ENCODE results near the gene ARFGEF2.
A peak's percentile ranks its signal among the peaks of the same experiment; 100 is the strongest.

Gene ARFGEF2

GRCh38 chr20:48919336-48919881, 2.1 kb upstream of the ARFGEF2 start:
- H3K79me2 ChIP-seq (ENCODE audit: insufficient read depth, low read length), result peaks cover 38% of the 10 kb centered on the region
- H3K27ac ChIP-seq (ENCODE audit: low read length), result no peak overlapping the region
- H3K36me3 ChIP-seq (ENCODE audit: insufficient read depth, low read length), result peaks cover 4% of the 10 kb centered on the region; the same call in 1 of the 2 replicates
- H3K9ac ChIP-seq (ENCODE audit: low read depth, low read length), result no peak overlapping the region
- ATAC-seq (ENCODE audit: insufficient read depth, low read depth) (no peak), DNase-seq (no peak)
- no peaks in the 10 kb centered on the region for H3K27me3 ChIP-seq (ENCODE audit: insufficient read depth, low read length, poor library complexity)
- TF ChIP-seq EZH2 (IDR thresholded peaks at IDR 0.05; ENCODE audit: borderline replicate concordance, low read depth, low read length, severe bottlenecking) (no peak), CTCF (IDR thresholded peaks at IDR 0.05; ENCODE audit: borderline replicate concordance, extremely low read depth, low read length, poor library complexity, severe bottlenecking) (no peak)
- H2AFZ ChIP-seq (ENCODE audit: low read depth, low read length), result no peak overlapping the region
- H3K4me3 ChIP-seq (ENCODE audit: low read depth in 1 of 2, low read length in 2 of 2), result no peak overlapping the region
- H3K4me1 ChIP-seq (ENCODE audit: insufficient read depth, low read length), result peaks cover 38% of the 10 kb centered on the region
- no peaks in the 10 kb centered on the region; the same call in 1 of the 2 replicates for H4K20me1 ChIP-seq (ENCODE audit: insufficient read depth, low read length)
- H3K4me2 ChIP-seq (ENCODE audit: insufficient read depth, low read length), result no peak overlapping the region
- no peaks in the 10 kb centered on the region for H3K9me3 ChIP-seq (ENCODE audit: insufficient read depth, low read length, severe bottlenecking)

- Histone ChIP-seq H3K9me3 (ENCODE audit: insufficient read depth, low read length, severe bottlenecking) (no peaks in the 10 kb centered on the region), H4K20me1 (ENCODE audit: insufficient read depth, low read length) (peaks cover 3% of the 10 kb centered on the region; the same call in 1 of the 2 replicates), H3K27me3 (ENCODE audit: insufficient read depth, low read length, poor library complexity) (no peaks in the 10 kb centered on the region), H3K4me1 (ENCODE audit: insufficient read depth, low read length) (peaks cover 38% of the 10 kb centered on the region), H3K27ac (ENCODE audit: low read length) (no peak overlapping the region), H3K36me3 (ENCODE audit: insufficient read depth, low read length) (peaks cover 4% of the 10 kb centered on the region; the same call in 1 of the 2 replicates), H3K9ac (ENCODE audit: low read depth, low read length) (peak overlapping the region; percentile 85; the same call in 1 of the 2 replicates), H3K79me2 (ENCODE audit: insufficient read depth, low read length) (peaks cover 44% of the 10 kb centered on the region), H3K4me3 (ENCODE audit: low read depth in 1 of 2, low read length in 2 of 2) (peak overlapping the region in 1 of 2 experiments; percentile 71; a peak in 2 of 4 replicates), H3K4me2 (ENCODE audit: insufficient read depth, low read length) (peak overlapping the region; percentile 98), H2AFZ (ENCODE audit: low read depth, low read length) (no peak overlapping the region; the same call in 1 of the 2 replicates)
- ATAC-seq (ENCODE audit: insufficient read depth, low read depth) (no peak), DNase-seq (no peak)
- TF ChIP-seq EZH2 (IDR thresholded peaks at IDR 0.05; ENCODE audit: borderline replicate concordance, low read depth, low read length, severe bottlenecking) (no peak), CTCF (IDR thresholded peaks at IDR 0.05; ENCODE audit: borderline replicate concordance, extremely low read depth, low read length, poor library complexity, severe bottlenecking) (no peak)
These were observed 1.5 kb upstream of the ARFGEF2 start for GRCh38 chr20:48919882-48920526.

GRCh38 chr20:48920527-48921167, 864 bp upstream of the ARFGEF2 start:
- no peak for TF ChIP-seq EZH2 (IDR thresholded peaks at IDR 0.05; ENCODE audit: borderline replicate concordance, low read depth, low read length, severe bottlenecking)
- no peak for TF ChIP-seq CTCF (IDR thresholded peaks at IDR 0.05; ENCODE audit: borderline replicate concordance, extremely low read depth, low read length, poor library complexity, severe bottlenecking)
- Histone ChIP-seq H3K79me2 (ENCODE audit: insufficient read depth, low read length) (peaks cover 51% of the 10 kb centered on the region), H4K20me1 (ENCODE audit: insufficient read depth, low read length) (peaks cover 4% of the 10 kb centered on the region; the same call in 1 of the 2 replicates), H3K27ac (ENCODE audit: low read length) (peak overlapping the region; percentile 69), H3K4me1 (ENCODE audit: insufficient read depth, low read length) (peaks cover 38% of the 10 kb centered on the region), H3K4me2 (ENCODE audit: insufficient read depth, low read length) (peak overlapping the region; percentile 98), H3K36me3 (ENCODE audit: insufficient read depth, low read length) (peaks cover 4% of the 10 kb centered on the region; the same call in 1 of the 2 replicates), H2AFZ (ENCODE audit: low read depth, low read length) (peak overlapping the region; percentile 80), H3K9me3 (ENCODE audit: insufficient read depth, low read length, severe bottlenecking) (no peaks in the 10 kb centered on the region), H3K4me3 (ENCODE audit: low read depth in 1 of 2, low read length in 2 of 2) (peak overlapping the region; percentile 71 to 93; a peak in 3 of 4 replicates), H3K9ac (ENCODE audit: low read depth, low read length) (peak overlapping the region; percentile 85), H3K27me3 (ENCODE audit: insufficient read depth, low read length, poor library complexity) (no peaks in the 10 kb centered on the region)
- DNase-seq (no peak), ATAC-seq (ENCODE audit: insufficient read depth, low read depth) (no peak)
